GM18858 (cell line): ENCODE data around the gene CFAP410.

ENCODE experiments used
- ATAC-seq: cut with Tn5 transposase; IDR thresholded peaks from one replicate; pipeline ENCODE4 v1.9.1; 2021; ENCODE audit not compliant: unreplicated experiment

Gene CFAP410

GRCh38 chr21:44338971-44339910 is at the start of gene CFAP410:
Gene CFAP410, minus strand, starts transcription at chr21:44339390. Its CDS starts 196 bp downstream, at chr21:44339194.
- peak; percentile 80 for ATAC-seq

- ATAC-seq = no peak
Observed at GRCh38 chr21:44384968-44385367, 45.8 kb upstream of the CFAP410 start.

GRCh38 chr21:44383216-44383615 is 44.0 kb upstream of the CFAP410 start:
- ATAC-seq = no peak

DNA sequence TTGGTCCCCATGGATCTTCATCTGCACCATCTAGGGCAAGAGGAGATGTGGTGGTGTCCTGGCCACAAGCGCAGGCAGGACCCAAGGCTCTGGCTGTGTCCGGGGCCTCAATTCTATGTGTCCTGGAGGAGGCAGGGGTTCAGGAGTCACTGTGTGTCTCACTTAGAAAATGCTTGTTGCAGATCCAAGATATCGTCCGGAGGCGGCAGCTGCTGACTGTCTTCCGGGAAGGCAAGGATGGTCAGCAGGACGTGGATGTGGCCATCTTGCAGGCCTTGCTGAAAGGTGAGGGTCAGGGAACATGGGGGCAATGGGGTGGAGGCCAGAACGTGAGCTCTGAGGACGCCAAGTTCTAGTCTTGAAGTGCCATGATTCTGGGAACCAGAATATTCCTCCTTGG is 43.3 kb upstream of the CFAP410 start:
- no peak for ATAC-seq

DNA sequence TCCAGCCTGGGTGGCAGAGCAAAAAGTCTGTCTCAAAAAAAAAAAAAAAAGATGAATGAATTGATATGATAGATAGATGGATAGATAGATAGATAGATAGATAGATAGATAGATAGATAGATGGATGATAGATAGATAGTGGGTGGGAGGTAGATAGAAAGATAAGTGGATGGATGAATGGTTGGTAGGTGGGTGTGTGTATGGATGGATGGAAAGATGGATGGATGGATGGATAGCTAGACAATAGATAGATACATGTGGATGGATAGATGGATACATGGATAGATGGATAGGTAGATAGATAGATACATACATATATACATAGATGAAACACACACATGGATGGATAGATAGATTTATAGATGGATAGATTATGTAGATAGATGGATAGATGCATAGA is 42.7 kb upstream of the CFAP410 start:
- no peak for ATAC-seq

GRCh38 chr21:44380876-44381275 is 41.7 kb upstream of the CFAP410 start:
- ATAC-seq = no peak

- ATAC-seq = no peak
Observed at GRCh38 chr21:44379991-44380865, 41.0 kb upstream of the CFAP410 start.

DNA sequence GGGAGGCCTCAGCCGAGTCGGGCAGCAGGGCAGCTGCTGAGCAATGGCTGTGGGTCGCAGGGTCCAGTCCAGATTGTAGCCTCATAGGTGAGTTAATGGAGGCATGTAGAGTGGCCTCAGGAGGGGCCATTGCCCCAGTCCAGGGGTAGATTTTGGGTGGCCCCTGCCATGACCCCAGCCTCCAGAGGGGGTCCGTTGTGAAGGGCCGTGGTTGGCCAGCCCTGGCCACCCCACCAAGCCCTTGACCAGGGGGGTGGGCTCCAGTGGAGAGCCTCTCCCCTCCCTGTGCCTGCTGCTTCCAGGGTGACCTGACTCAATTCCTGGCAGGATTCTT is 40.3 kb upstream of the CFAP410 start:
- no peak for ATAC-seq

- no peak for ATAC-seq
Observed at GRCh38 chr21:44378646-44379514, 39.7 kb upstream of the CFAP410 start.

DNA sequence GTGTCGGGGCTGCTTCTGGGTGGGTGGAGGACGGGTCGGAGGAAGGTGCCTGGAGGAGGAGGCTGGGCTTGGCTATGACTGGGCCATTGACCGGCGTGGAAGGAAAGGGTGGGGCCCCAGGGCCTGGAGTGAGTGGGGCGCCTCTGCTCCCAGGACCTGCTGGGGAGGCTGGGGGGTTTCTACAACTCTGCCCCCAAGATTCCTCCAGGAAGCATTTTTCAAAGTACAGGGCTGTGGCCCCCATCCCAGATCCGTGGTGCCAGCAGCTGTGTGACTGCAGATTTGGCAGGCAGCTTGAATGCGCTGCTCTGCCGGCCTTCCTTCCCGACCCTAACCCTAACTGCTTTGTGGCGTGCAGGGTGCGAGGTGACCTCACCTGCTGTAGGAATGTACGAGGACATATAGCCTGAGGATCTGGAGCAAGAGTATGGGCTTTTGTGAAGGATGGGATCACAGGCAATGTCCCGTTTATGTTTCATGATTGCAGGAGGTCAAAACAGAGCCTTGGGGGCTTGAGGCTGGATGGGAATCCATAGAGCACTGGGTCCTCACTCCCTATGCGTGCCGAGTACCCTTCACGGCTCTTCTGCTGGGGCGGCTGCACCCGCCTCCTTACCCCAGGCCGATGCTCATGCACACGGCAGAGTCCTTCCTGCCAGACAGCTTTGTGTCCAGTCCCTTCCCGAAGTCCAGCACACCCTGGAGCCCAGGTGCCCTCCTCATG is 38.9 kb upstream of the CFAP410 start:
- ATAC-seq = no peak

DNA sequence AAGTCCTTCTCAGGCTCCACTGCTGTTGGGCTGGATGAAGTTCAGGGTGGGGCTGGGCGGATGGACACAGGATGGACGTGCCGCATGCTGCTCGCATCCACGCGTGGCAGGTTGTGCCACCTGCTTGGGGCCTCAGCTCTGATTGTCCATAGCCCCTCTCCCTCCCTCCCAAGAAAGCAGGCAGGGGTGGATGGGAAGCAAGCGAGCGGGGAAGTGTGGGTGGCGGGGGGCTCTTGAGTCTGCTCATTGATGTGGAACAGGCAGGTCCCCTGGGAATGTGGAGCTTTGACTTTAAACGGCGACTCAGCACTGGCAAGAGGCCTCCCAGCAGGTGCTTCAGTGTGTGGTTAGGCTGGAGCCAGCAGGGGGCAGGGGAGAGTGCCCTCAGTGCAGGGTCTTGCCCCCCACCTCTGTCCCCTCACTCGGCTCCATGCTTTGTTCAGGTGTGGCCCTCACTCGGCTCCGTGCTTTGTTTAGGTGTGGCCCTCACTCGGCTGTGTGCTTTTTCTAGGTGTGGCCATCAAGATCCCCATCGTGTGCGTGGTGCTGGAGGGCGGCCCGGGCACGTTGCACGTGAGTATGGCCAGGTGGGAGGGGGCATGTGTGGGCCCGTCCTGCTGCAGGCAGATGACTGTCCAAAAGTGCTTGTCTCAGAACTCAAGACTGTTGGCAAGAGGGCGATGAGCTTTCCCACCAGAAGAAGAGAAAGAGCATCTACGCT is 38.2 kb upstream of the CFAP410 start:
- ATAC-seq = no peak

DNA sequence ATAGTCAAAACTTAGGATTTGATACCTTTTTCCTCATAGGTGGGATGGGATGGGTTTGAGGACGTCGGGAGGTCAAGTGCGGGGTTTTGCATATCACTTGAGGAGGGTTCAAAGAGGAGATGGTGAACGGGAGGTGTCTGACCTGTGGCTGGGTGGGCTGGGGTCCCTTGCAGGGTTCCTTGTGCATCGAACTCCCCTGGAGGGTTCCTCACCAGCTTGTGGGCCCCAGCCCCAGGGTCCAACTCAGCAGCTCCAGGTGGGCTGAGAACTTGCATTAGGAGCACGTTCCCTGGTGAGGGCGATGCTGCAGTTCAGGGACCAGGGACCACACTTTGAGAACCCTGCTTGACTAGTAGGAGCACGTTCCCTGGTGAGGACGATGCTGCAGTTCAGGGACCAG is 37.4 kb upstream of the CFAP410 start:
- no peak for ATAC-seq

DNA sequence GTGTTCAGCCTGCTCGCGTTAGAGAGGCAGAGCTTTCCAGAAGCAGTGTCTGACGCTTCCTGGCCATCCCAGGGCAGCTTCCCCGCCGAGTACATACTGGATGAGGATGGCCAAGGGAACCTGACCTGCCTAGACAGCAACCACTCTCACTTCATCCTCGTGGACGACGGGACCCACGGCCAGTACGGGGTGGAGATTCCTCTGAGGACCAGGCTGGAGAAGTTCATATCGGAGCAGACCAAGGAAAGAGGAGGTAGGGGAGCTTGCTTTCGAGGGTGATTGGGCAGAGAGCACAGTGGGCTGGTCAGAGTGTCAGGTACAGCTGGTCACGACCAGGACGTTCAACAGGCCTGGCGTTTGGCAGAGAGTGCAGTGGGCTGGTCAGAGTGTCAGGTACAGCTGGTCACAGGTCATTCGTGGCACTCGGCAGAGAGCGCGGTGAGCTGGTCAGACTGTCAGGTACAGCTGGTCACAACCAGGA is 36.6 kb upstream of the CFAP410 start:
- no peak for ATAC-seq

GRCh38 chr21:44375281-44375651 is 36.1 kb upstream of the CFAP410 start:
- no peak for ATAC-seq

DNA sequence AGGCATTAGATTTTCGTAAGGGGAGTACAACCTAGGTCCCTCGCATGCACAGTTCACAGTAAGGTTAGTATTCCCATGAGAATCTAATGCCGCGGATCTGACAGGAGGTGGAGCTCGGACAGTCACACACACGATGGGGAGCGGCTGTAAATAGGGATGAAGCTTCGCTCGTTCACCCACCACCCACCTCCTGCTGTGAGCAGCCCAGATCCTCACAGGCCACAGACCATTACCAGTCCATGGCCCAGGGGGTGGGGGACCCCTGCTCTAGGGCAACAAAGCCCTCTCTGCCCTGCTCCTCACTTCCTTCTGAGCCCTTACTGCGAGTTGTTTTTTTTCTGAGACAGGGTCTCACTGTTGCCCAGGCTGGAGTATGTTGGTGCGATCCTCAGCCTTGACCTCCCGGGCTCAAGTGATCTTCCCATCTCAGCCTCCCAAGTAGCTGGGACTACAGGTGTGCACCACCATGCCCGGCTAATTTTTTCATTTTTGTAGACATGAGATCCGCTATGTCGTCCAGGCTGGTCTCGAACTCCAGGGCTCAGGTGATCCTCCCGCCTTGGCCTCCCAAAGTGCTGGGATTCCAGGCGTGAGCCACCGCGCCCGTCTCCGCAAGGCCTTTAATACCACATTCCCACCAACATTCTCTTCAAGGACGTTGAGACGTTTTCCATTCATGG is 35.6 kb upstream of the CFAP410 start:
- no peak for ATAC-seq

DNA sequence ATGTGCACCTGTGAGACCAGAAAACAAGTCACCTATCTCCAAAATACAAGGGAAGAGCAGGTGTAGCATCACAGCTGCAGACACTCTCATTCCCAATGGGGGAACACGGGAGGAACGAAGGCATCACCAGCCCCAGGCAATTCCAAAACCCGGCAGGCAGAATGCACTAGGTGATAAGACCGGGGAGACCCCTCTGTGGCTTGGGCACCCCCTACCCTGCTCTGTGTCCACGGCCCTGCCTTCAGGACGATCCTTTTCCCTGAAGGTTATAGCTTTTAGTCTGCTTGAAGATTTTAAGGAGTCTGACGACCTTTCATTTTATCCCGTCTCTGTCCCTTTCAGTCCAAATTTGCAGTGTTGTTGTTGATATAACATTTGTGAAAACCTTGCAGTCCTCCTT is 33.4 kb upstream of the CFAP410 start:
- ATAC-seq = no peak

- no peak for ATAC-seq
Observed at GRCh38 chr21:44371596-44371995, 32.4 kb upstream of the CFAP410 start.

GRCh38 chr21:44370786-44371410 is 31.7 kb upstream of the CFAP410 start:
- no peak for ATAC-seq
